ENCODE data around the gene KLK11.

KLK11 gene

GRCh38 chr19:51000981-51001380 lies 25.4 kb downstream of the KLK11 start:
- DNase-seq, result no peak
- no peaks in the 10 kb centered on the region for H3K27me3 ChIP-seq (ENCODE audit: insufficient read depth, low read length, poor library complexity)
- no peak overlapping the region for H3K27ac ChIP-seq (ENCODE audit: low read length)
- H3K4me1 ChIP-seq (ENCODE audit: insufficient read depth, low read length), result no peaks in the 10 kb centered on the region
- H3K4me2 ChIP-seq (ENCODE audit: insufficient read depth, low read length), result no peak overlapping the region
- no peak for TF ChIP-seq EZH2 (IDR thresholded peaks at IDR 0.05; ENCODE audit: borderline replicate concordance, low read depth, low read length, severe bottlenecking)
- no peak for TF ChIP-seq CTCF (IDR thresholded peaks at IDR 0.05; ENCODE audit: borderline replicate concordance, extremely low read depth, low read length, poor library complexity, severe bottlenecking)
- H3K36me3 ChIP-seq (ENCODE audit: insufficient read depth, low read length), result no peaks in the 10 kb centered on the region
- no peak overlapping the region for H3K9ac ChIP-seq (ENCODE audit: low read depth, low read length)
- H4K20me1 ChIP-seq (ENCODE audit: insufficient read depth, low read length), result 0 out of 2 replicates have a peak, but pooled peaks cover 2% of the 10 kb centered on the region
- no peaks in the 10 kb centered on the region for H3K79me2 ChIP-seq (ENCODE audit: insufficient read depth, low read length)
- no peak for ATAC-seq (ENCODE audit: insufficient read depth, low read depth)
- no peak overlapping the region for H2AFZ ChIP-seq (ENCODE audit: low read depth, low read length)
- no peaks in the 10 kb centered on the region for H3K9me3 ChIP-seq (ENCODE audit: insufficient read depth, low read length, severe bottlenecking)
- no peak overlapping the region for H3K4me3 ChIP-seq (ENCODE audit: low read depth in 1 of 2, low read length in 2 of 2)

GRCh38 chr19:51000426-51000825 lies 26.0 kb downstream of the KLK11 start:
- Histone ChIP-seq H3K4me3 (ENCODE audit: low read depth in 1 of 2, low read length in 2 of 2) (no peak overlapping the region), H3K36me3 (ENCODE audit: insufficient read depth, low read length) (no peaks in the 10 kb centered on the region), H3K4me2 (ENCODE audit: insufficient read depth, low read length) (no peak overlapping the region), H3K27me3 (ENCODE audit: insufficient read depth, low read length, poor library complexity) (no peaks in the 10 kb centered on the region), H3K4me1 (ENCODE audit: insufficient read depth, low read length) (no peaks in the 10 kb centered on the region), H3K27ac (ENCODE audit: low read length) (no peak overlapping the region), H3K9me3 (ENCODE audit: insufficient read depth, low read length, severe bottlenecking) (no peaks in the 10 kb centered on the region), H3K9ac (ENCODE audit: low read depth, low read length) (no peak overlapping the region), H4K20me1 (ENCODE audit: insufficient read depth, low read length) (0 out of 2 replicates have a peak, but pooled peaks cover 2% of the 10 kb centered on the region), H2AFZ (ENCODE audit: low read depth, low read length) (no peak overlapping the region), H3K79me2 (ENCODE audit: insufficient read depth, low read length) (no peaks in the 10 kb centered on the region)
- ATAC-seq (ENCODE audit: insufficient read depth, low read depth) (no peak), DNase-seq (no peak)
- TF ChIP-seq CTCF (IDR thresholded peaks at IDR 0.05; ENCODE audit: borderline replicate concordance, extremely low read depth, low read length, poor library complexity, severe bottlenecking) (no peak), EZH2 (IDR thresholded peaks at IDR 0.05; ENCODE audit: borderline replicate concordance, low read depth, low read length, severe bottlenecking) (no peak)

- no peaks in the 10 kb centered on the region for H3K9me3 ChIP-seq (ENCODE audit: insufficient read depth, low read length, severe bottlenecking)
These were observed 27.7 kb downstream of the KLK11 start for GRCh38 chr19:50998686-50999085.

More at GRCh38 chr19:50998686-50999085, 27.7 kb downstream of the KLK11 start:
- Histone ChIP-seq H3K4me3 (ENCODE audit: low read depth in 1 of 2, low read length in 2 of 2) (no peak overlapping the region), H3K36me3 (ENCODE audit: insufficient read depth, low read length) (no peaks in the 10 kb centered on the region), H4K20me1 (ENCODE audit: insufficient read depth, low read length) (0 out of 2 replicates have a peak, but pooled peaks cover 2% of the 10 kb centered on the region), H3K79me2 (ENCODE audit: insufficient read depth, low read length) (no peaks in the 10 kb centered on the region), H2AFZ (ENCODE audit: low read depth, low read length) (no peak overlapping the region), H3K27me3 (ENCODE audit: insufficient read depth, low read length, poor library complexity) (no peaks in the 10 kb centered on the region), H3K4me2 (ENCODE audit: insufficient read depth, low read length) (no peak overlapping the region), H3K4me1 (ENCODE audit: insufficient read depth, low read length) (no peaks in the 10 kb centered on the region), H3K27ac (ENCODE audit: low read length) (no peak overlapping the region), H3K9ac (ENCODE audit: low read depth, low read length) (no peak overlapping the region)
- no peak for DNase-seq
- ATAC-seq (ENCODE audit: insufficient read depth, low read depth), result no peak
- no peak for TF ChIP-seq EZH2 (IDR thresholded peaks at IDR 0.05; ENCODE audit: borderline replicate concordance, low read depth, low read length, severe bottlenecking)
- no peak for TF ChIP-seq CTCF (IDR thresholded peaks at IDR 0.05; ENCODE audit: borderline replicate concordance, extremely low read depth, low read length, poor library complexity, severe bottlenecking)
